Activated CD8-positive, alpha-beta T cell treated with anti-CD3 and anti-CD28 coated beads, Interleukin-2, amount 10 ng/mL, durations not matched to agents 7 days and 5 days (primary cell): Measurements from ENCODE around the gene DIRAS2. TPM values are rescaled to one million over a fixed set of nuclear protein-coding genes. Genes with fewer than 3 reads are reported as not detected.

ENCODE experiments used
- ATAC-seq: fragments of 150-1000 bp; cut with Tn5 transposase; one replicate; pipeline ENCODE4 v1.10.0; 2021; ENCODE audit warnings: moderate library complexity
- CTCF ChIA-PET: fragments of 350-600 bp; sonication (Branson Sonifier 250); formaldehyde crosslinking; loops from one replicate; lab custom pipeline; 2021; ENCODE audit warnings: antibody characterized with exemption; lab: Charles Lee
- POLR2A ChIA-PET: fragments of 350-600 bp; sonication (Branson Sonifier 250); formaldehyde crosslinking; loops from one replicate; lab custom pipeline; 2021; ENCODE audit warnings: antibody characterized with exemption; lab: Charles Lee
- DNase-seq: peaks from one replicate; pipeline ENCODE4 v3.0.0-alpha.2; 2020
- H3K27ac Mint-ChIP-seq: one replicate; pipeline ENCODE4 v1.8.0; 2021; ENCODE audit warnings: mild to moderate bottlenecking, mixed read lengths
- H3K27me3 Mint-ChIP-seq: one replicate; pipeline ENCODE4 v1.8.0; 2021; ENCODE audit warnings: low read depth, mixed read lengths
- H3K36me3 Mint-ChIP-seq: one replicate; pipeline ENCODE4 v1.8.0; 2021; ENCODE audit warnings: low read depth, mixed read lengths
- H3K4me1 Mint-ChIP-seq: one replicate; pipeline ENCODE4 v1.8.0; 2021; ENCODE audit warnings: low read depth, mixed read lengths
- H3K4me3 Mint-ChIP-seq: one replicate; pipeline ENCODE4 v1.8.0; 2021; ENCODE audit warnings: mild to moderate bottlenecking, mixed read lengths
- H3K9me3 Mint-ChIP-seq: one replicate; pipeline ENCODE4 v1.8.0; 2022; ENCODE audit warnings: mixed read lengths; ENCODE audit not compliant: insufficient read depth
- total RNA-seq, 2 experiments: library from RNA; stranded (reverse); gene quantifications; one replicate each; pipeline ENCODE4 v1.2.3, GENCODE V29; 2021

The DIRAS2 gene
- total RNA-seq, 2 experiments from 2014 or later = not detected

DNA sequence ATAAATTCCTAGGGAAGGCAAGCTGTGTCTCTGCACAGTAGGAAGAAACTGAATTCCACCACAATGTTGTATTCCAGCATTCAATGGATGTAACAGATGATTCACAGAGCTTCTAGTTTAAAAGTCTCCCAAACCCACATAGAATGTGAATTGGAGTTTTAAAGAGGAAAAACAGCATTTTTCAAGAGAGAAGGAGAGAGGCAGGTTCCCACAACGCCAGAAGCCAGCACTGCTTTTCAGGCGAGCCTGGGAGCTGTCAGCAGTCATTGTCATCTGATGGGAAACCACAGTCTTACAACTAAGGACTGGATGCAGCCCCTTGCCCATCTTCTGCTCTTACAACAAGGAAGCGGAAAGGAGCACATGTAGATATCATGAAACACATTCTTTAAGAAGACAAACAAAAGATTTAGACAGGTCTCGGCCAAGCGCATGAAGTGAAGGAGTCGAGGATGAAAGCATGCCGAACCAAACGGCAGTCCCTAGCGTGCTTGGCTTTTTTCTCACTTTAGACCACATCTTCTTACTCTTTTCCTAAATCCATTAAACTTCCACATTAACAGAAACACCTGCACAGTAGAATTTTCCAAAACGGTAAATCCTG, 638 bp downstream of the DIRAS2 start:
- no peak for DNase-seq
- POLR2A ChIA-PET = no interaction called here
- Mint-ChIP-seq H3K27ac (no peak overlapping the region), H3K4me1 (peaks cover 2% of the 10 kb centered on the region), H3K27me3 (peaks cover 49% of the 10 kb centered on the region), H3K9me3 (no peaks in the 10 kb centered on the region), H3K4me3 (no peak overlapping the region), H3K36me3 (no peaks in the 10 kb centered on the region)
- ATAC-seq = no peak
- CTCF ChIA-PET = no interaction called here

DNA sequence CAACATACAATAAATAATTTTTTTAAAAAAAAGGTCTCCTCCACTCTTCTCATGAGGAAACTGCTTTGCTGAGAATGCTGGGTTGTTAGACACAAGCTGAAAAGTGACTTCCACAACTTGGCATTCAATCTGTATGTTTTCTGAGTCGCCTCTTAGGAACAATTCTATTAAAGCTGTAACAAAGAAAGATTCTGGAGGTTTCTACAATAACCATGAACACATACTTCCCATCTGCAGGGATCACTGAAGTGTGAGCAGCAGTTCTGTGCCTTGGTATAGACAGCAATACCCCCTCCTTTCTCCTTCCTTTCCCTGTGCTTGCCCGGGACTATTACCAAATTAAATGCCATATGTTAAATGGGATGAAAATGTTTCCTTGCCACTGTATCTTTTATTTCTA, 1.5 kb downstream of the DIRAS2 start:
- ATAC-seq = no peak
- Mint-ChIP-seq H3K4me1 (peaks cover 2% of the 10 kb centered on the region), H3K36me3 (no peaks in the 10 kb centered on the region), H3K9me3 (no peaks in the 10 kb centered on the region), H3K27ac (no peak overlapping the region), H3K27me3 (peaks cover 47% of the 10 kb centered on the region), H3K4me3 (no peak overlapping the region)
- POLR2A ChIA-PET = no interaction called here
- CTCF ChIA-PET = no interaction called here
- DNase-seq = no peak

DNA sequence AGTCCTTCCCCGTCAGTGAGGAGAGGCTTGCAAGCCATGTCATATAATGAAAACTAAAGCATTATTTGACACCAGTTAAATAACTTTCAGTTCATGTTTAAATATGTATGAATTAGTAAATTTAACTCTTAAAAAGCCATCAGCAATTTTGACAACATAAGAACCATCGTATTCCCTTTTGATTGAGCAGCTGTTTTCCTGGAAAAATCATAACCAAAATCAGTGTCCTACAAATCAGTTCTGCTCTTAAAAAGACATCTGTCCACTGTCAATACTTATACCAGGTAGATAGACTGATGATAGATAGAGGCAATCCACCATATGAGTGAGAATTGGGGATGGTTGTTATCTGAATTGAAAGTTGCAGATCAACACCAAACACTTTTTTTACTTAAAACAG, 2.3 kb downstream of the DIRAS2 start:
- POLR2A ChIA-PET = no interaction called here
- ATAC-seq (no peak), DNase-seq (no peak)
- Mint-ChIP-seq H3K27ac (no peak overlapping the region), H3K36me3 (no peaks in the 10 kb centered on the region), H3K27me3 (peaks cover 42% of the 10 kb centered on the region), H3K4me1 (peaks cover 2% of the 10 kb centered on the region), H3K4me3 (no peak overlapping the region), H3K9me3 (no peaks in the 10 kb centered on the region)
- CTCF ChIA-PET = no interaction called here

DNA sequence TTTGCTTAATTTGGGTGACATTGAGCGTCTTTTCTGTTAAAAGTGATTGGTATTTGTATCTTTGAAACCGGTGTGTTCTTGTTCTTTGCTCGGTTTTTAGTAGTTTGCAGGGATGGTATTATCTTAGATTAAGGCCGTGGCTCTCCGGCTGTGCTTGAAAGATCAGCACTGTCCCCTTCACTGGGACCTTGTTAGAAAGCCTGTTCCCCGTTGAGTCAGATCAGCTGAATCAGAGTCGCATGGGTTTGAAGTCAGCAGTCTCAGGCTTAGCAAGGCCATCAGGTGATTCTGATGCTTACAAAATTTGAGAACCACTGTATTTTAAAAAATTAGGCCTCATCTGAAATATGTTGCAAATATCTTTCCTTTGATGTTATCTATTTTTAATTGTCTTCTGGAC, 5.0 kb downstream of the DIRAS2 start:
- ChIA-PET CTCF (no interaction called here), POLR2A (no interaction called here)
- H3K4me1 Mint-ChIP-seq = no peaks in the 10 kb centered on the region
- no peak overlapping the region for H3K27ac Mint-ChIP-seq
- no peaks in the 10 kb centered on the region for H3K36me3 Mint-ChIP-seq
- DNase-seq (no peak), ATAC-seq (no peak)
- H3K27me3 Mint-ChIP-seq = peaks cover 29% of the 10 kb centered on the region
- H3K9me3 Mint-ChIP-seq = no peaks in the 10 kb centered on the region
- H3K4me3 Mint-ChIP-seq = no peak overlapping the region

DNA sequence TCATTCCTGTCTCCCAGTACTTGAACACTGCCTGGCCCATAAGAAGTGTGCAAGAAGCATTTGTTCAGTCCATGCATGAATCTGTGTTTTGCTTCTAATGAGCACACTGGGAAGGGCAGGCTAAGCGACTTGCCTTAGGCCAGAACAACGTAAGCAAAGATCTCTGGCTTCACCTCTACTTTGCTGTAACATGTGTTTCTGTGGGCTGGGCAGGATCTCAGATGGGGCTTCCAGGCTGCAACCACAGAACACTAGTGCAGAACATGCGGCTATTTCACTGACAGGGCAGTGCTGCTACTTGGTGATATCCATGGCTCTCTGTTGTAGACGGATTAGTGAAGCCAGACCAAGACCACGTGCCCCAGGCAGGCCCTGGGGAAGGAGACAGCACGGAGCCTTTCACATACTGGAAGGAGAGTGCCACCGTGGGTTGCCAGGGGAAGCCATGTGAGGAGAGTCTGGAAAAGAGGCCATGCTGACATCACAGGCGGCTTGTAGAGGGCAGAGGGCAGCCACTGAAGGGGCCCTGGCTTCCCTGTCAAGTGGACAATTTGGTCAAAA, 9.9 kb downstream of the DIRAS2 start:
- DNase-seq (no peak), ATAC-seq (no peak)
- POLR2A ChIA-PET = no interaction called here
- Mint-ChIP-seq H3K9me3 (no peaks in the 10 kb centered on the region), H3K4me1 (no peaks in the 10 kb centered on the region), H3K27ac (no peak overlapping the region), H3K36me3 (no peaks in the 10 kb centered on the region), H3K27me3 (peaks cover 4% of the 10 kb centered on the region), H3K4me3 (no peak overlapping the region)
- CTCF ChIA-PET = no interaction called here

DNA sequence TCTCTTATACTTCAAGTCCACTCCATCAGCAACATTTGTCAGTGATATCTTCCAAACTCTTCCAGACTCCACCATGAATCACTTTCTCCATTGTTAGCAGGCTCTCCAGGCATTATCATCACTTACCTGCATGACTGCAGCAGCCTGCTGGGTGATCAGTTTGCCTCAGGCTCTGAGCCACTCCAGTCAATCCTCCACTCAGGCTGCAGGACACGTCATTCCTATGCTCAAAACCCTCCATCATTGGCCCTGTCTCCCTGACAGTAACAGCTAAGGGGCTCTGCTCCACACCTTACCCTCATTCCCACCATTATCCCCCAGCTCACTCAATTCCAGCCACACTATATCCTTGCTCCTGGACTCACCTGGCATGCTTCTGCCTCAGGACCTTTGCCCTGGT, 10.7 kb downstream of the DIRAS2 start:
- no peaks in the 10 kb centered on the region for H3K27me3 Mint-ChIP-seq
- H3K4me1 Mint-ChIP-seq = no peaks in the 10 kb centered on the region
- H3K9me3 Mint-ChIP-seq = no peaks in the 10 kb centered on the region
- no peak overlapping the region for H3K27ac Mint-ChIP-seq
- POLR2A ChIA-PET = no interaction called here
- ATAC-seq (no peak), DNase-seq (no peak)
- CTCF ChIA-PET = no interaction called here
- H3K36me3 Mint-ChIP-seq = no peaks in the 10 kb centered on the region
- no peak overlapping the region for H3K4me3 Mint-ChIP-seq

DNA sequence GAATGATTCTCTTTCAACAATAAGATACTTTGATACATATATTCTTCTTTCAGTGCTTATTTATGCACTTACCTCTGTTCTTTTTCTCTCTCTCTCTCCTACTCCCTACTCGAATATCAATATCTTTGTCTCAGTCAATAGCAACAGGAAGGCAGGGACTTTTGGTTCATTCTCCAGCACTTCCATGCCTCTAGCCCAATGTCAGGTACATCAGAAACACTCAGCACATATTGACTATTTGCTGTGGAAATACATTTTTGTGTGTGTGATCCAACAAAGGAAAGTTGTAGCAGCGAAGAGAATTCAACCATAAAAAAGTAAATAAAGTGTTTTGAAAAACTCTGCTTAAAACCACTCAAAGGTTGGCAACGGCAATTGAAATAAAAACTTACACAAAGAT, 12.6 kb downstream of the DIRAS2 start:
- Mint-ChIP-seq H3K36me3 (no peaks in the 10 kb centered on the region), H3K4me1 (no peaks in the 10 kb centered on the region), H3K4me3 (no peak overlapping the region), H3K27ac (no peak overlapping the region), H3K27me3 (no peaks in the 10 kb centered on the region), H3K9me3 (no peaks in the 10 kb centered on the region)
- ATAC-seq = no peak
- ChIA-PET CTCF (no interaction called here), POLR2A (no interaction called here)
- DNase-seq = no peak

DNA sequence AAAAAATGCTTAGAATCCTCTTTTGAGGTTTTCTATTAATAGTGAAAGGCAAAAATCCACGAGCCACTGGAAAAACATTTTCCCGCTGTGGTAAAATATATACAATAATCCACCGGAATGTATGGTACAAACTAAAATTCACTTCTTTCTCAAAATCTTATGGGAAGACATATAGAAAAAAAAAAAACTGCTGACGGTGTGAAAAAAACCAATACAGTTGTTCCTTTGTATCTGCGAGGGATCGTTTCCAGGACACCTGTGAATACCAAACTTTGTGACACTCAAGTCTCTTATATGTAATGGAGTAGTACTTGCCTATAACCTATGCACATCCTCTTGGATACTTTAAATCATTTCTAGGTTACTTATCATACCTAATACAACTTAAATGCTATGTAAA, 13.3 kb downstream of the DIRAS2 start:
- ChIA-PET POLR2A (no interaction called here), CTCF (no interaction called here)
- Mint-ChIP-seq H3K4me3 (no peak overlapping the region), H3K9me3 (no peaks in the 10 kb centered on the region), H3K4me1 (no peaks in the 10 kb centered on the region), H3K27ac (no peak overlapping the region), H3K36me3 (no peaks in the 10 kb centered on the region), H3K27me3 (no peaks in the 10 kb centered on the region)
- ATAC-seq (no peak), DNase-seq (no peak)

DNA sequence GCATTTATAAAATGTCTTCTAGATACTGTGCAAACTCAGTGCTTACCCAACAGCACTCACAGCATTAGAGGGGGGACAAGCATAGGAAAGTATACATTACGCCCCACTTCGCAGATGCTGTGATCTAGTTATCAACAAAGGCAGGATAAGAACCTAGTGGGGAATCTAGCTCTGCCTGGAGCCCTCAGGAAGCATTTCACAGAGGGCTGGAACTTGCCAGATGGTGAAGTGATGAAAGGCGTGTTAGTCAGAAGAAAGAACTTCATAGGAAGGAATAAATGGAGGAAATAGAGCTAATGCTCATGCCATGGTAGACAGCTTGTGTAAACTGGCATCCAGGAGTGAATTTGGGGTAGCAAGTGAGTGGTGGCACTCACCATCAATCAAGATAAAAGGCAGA, 25.8 kb downstream of the DIRAS2 start:
- ChIA-PET CTCF (no interaction called here), POLR2A (no interaction called here)
- Mint-ChIP-seq H3K27ac (no peak overlapping the region), H3K4me3 (no peak overlapping the region), H3K9me3 (no peaks in the 10 kb centered on the region), H3K27me3 (peaks cover 6% of the 10 kb centered on the region), H3K36me3 (no peaks in the 10 kb centered on the region), H3K4me1 (no peaks in the 10 kb centered on the region)
- no peak for DNase-seq
- ATAC-seq = no peak

DNA sequence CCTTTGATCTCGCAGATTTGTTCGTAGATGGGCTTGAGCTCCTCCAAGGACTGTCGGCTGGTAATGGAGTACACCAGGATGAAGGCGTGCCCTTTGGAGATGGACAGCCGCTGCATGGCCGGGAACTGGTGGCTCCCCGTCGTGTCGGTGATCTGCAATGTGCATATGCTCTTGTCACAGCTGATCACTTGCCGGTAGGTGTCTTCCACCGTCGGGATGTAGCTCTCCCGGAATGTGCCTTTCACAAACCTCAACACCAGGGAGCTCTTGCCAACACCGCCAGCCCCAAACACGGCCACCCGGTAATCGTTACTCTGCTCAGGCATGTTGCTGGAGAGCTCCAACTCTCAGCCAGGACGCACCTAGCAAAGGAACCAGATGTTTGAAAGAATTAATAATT, 29.1 kb downstream of the DIRAS2 start:
- no peaks in the 10 kb centered on the region for H3K9me3 Mint-ChIP-seq
- H3K27ac Mint-ChIP-seq = no peak overlapping the region
- no peak for DNase-seq
- POLR2A ChIA-PET = no interaction called here
- H3K36me3 Mint-ChIP-seq = no peaks in the 10 kb centered on the region
- CTCF ChIA-PET = no interaction called here
- H3K4me3 Mint-ChIP-seq = no peak overlapping the region
- H3K4me1 Mint-ChIP-seq = no peaks in the 10 kb centered on the region
- peaks cover 6% of the 10 kb centered on the region for H3K27me3 Mint-ChIP-seq
- ATAC-seq = no peak

DNA sequence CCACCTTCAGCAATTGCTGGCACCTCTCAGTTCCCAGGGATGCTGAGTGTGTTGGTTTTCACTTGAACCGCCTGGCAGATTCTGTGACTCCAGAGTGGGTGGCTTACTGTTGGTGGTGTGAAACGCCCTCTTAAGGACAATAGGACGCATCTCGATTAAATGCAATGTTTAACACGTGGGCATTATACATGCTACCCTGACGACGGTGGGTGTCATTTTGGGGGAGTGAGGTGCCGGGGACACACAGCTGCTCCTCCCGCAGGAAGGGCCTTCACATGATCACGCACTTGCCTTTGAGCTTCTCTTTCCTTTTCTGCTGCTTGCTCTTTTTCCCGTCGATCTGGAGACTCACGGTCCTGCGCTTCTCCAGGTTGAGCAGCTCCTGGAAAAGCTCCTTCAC, 29.7 kb downstream of the DIRAS2 start:
- no peak for ATAC-seq

DNA sequence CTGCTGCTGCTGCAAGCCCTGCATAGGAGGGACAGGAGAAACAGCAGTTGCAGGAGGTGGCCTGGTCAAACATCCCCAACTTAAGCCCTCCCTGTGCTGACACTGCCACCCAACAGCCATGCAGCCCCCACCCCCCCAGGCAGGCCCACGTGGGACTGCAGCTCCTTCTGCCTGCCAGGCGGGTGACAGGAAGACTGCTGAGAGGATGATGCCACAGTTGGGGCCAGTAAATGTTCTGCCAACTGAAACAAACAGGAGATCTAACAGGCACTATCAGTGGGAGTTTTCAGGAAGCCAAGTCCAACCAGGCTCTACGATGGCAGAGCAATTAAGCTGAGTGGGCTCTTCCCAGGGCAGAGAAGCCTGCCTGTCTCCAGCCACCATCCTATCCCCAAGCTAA, 31.1 kb downstream of the DIRAS2 start:
- Mint-ChIP-seq H3K27me3 (no peaks in the 10 kb centered on the region), H3K9me3 (no peaks in the 10 kb centered on the region), H3K36me3 (no peaks in the 10 kb centered on the region), H3K27ac (no peak overlapping the region), H3K4me1 (no peaks in the 10 kb centered on the region), H3K4me3 (no peak overlapping the region)
- ChIA-PET CTCF (no interaction called here), POLR2A (interaction anchor here (0.6 kb wide), 1 partner anchor 151 kb away, joined by 3 read pairs; no protein-coding TSS in a partner anchor)
- DNase-seq (no peak), ATAC-seq (no peak)

More for the DNA sequence above, 29.7 kb downstream of the DIRAS2 start:
- Mint-ChIP-seq H3K9me3 (no peaks in the 10 kb centered on the region), H3K27me3 (peaks cover 6% of the 10 kb centered on the region), H3K4me3 (no peak overlapping the region), H3K4me1 (no peaks in the 10 kb centered on the region), H3K27ac (no peak overlapping the region), H3K36me3 (no peaks in the 10 kb centered on the region)
- ChIA-PET POLR2A (no interaction called here), CTCF (no interaction called here)
- DNase-seq = no peak

DNA sequence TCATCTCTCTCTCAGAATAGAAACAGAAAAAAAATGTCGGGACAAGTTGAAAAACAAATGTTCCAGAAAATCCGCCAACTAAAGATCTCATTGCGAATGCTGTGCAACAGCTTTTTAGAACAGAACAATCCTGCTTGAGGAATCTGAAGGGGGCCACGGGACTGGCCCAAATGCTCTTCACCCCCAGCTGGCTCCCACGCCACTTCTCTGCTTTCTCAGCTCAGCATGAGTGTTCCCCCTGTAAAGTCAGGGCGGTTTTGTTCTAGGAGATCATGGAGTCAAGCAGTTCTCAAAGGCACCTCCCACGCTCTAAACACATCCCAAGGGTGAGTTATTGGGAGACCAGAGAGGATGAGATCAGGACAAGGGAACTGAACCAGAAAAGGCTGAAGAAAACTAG, 31.5 kb downstream of the DIRAS2 start:
- no peaks in the 10 kb centered on the region for H3K4me1 Mint-ChIP-seq
- DNase-seq (no peak), ATAC-seq (no peak)
- ChIA-PET POLR2A (no interaction called here), CTCF (no interaction called here)
- H3K4me3 Mint-ChIP-seq = no peak overlapping the region
- H3K27ac Mint-ChIP-seq = no peak overlapping the region
- H3K9me3 Mint-ChIP-seq = no peaks in the 10 kb centered on the region
- no peaks in the 10 kb centered on the region for H3K36me3 Mint-ChIP-seq
- H3K27me3 Mint-ChIP-seq = no peaks in the 10 kb centered on the region
